Embryonic facial prominence (tissue), 1 donor: ENCODE measurements around the gene STK36.

Experiments used
- DNase-seq: peaks from one replicate; pipeline ENCODE4 v3.0.0-alpha.2; 2016; ENCODE audit errors: extremely low spot score

Gene STK36

GRCh38 chr2:218659988-218660358, 11.9 kb upstream of the STK36 start:
- no peak for DNase-seq

DNA sequence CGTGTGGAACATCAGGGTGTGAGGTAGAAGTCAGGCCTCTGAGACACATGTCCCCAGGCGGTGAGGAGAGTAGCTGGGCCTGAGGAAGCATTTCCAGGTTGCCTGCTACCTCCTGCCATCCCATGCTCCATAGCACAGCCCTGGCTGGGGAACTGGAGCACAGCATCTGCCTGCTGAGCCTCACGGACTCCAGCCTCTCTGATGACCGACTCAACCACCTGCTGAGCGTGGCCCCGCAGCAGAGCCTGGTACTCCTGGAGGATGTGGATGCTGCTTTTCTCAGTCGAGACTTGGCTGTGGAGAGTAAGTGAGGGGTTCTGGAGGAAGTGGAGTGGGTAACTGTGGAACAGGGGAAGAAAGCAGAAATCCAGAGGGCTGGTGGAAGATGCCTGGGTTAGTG, 9.5 kb upstream of the STK36 start:
- no peak for DNase-seq

GRCh38 chr2:218662827-218663226, 9.1 kb upstream of the STK36 start:
- DNase-seq = no peak

DNA sequence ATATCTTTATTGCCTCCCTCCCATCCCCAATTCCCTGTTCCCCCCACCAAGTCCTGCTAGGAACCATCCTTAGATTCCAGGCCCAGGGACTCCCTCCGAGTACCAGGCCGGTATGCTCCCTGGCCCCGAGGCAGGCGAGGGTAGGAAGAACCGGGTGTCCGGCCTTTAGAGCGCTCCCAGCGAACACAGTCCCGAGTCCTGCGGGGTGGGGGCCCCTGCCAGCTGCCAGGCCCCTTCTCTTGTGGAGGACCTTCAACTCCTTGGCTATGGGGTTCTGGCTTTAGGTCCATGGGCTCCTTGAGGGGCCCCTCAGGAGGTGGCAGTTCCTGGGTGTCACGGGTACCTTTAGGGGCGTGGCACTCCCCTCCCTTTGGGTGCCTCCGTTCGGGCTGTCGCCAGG, 8.0 kb upstream of the STK36 start:
- DNase-seq = no peak

- DNase-seq = no peak
Observed at GRCh38 chr2:218664653-218665052, 7.2 kb upstream of the STK36 start.

GRCh38 chr2:218671097-218671653, 711 bp upstream of the STK36 start:
- DNase-seq = no peak

GRCh38 chr2:218679119-218679518, 7.2 kb downstream of the STK36 start:
- no peak for DNase-seq

- no peak for DNase-seq
Observed at GRCh38 chr2:218680061-218680460, 8.2 kb downstream of the STK36 start.

- peak; percentile 52 for DNase-seq
Observed at GRCh38 chr2:218687400-218688060, 15.6 kb downstream of the STK36 start.

DNA sequence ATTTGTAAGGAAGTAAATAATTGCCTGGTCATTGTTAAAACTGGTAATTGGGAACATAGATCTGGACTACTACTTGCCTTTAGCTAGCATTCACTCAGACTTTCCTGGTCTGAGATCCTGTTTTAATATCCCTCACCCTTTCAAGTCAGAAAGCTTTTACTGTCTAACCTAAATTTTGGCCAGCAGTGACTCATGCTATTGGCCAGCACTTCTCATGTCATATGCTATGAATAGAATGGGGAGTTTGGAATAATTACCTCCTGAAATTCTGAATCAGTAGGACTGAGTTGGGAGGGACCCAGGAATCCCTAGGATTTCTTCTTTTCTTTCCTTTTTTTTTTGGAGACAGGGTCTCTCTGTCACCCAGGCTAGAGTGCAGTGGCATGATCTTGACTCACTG, 19.3 kb downstream of the STK36 start:
- no peak for DNase-seq

GRCh38 chr2:218694405-218695145, 22.7 kb downstream of the STK36 start:
- no peak for DNase-seq

- no peak for DNase-seq
Observed at GRCh38 chr2:218698885-218699284, 27.0 kb downstream of the STK36 start.

DNA sequence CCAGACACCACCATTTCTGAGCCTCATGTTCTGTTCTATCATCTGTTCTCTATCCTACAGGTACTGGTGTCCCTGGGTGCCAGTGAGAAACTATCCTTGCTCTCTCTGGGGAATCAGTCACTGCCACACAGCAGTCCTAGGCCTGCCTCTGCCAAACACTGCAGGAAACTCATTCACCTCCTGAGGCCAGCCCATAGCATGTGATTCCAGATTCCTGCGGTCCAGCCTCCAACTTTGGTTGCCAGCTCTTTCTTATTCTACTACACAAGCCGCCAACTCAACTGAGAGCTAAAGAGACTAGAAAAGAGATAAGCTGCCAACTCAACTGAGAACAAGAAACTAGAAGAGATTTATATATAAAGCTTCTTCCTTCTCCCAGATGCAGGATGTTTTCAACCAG, 29.9 kb downstream of the STK36 start:
- no peak for DNase-seq

DNA sequence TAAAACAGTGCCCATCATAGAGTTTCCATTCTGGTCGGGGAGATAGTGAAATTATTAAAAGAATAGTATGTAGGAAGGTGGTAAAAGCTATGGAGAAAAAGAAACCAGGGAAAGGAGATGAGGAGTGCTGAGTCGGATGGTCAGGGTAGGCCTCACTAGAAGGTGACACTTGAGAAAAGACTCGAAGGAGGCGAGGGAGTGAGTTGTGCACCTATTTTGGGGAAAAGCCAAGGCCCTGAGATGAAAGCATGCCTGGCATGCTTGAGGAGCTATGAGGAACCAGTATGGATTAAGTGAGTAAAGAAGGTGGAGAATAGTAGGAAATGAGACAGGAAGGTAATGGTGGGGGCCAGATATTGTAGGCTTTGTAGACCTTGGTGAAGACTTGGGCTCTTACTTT, 31.5 kb downstream of the STK36 start:
- no peak for DNase-seq

- no peak for DNase-seq
Observed at GRCh38 chr2:218708086-218708485, 36.2 kb downstream of the STK36 start.

DNA sequence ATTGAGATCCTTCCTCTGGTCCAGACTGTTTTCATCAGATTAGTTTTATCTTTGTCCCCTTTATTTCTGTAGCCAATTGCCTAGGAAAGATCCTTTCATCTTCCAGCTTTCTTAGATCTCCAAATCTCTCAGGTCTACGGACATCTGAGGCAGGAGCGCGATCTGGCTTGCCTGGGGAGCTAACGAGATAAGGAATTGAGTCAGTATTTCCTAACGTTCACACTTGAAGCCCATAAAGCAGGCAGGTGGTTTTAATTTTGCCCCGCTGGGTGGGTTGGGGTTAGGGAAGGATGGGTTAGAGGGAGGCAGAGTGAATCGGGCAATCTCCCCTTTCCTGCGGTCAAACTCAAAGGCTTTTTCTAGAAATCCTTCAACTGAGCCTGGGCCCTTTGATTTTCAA, 38.0 kb downstream of the STK36 start:
- no peak for DNase-seq

DNA sequence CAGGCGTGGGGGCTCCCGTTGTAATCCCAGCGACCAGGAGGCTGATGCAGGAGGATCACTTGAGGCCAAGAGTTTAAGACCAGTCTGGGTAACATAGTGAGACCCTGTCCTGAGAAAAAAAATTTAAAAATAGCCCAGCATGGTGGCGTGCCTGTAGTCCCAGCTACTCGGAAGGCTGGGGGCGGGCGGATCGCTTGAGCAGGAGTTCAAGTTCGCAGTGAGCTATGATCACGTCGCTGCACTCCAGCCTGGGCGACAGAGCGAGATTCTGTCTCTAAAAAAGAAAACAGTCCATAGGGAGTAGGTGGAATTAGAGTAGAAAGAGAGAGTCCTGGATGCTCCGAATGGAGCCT, 38.4 kb downstream of the STK36 start:
- DNase-seq = no peak

DNA sequence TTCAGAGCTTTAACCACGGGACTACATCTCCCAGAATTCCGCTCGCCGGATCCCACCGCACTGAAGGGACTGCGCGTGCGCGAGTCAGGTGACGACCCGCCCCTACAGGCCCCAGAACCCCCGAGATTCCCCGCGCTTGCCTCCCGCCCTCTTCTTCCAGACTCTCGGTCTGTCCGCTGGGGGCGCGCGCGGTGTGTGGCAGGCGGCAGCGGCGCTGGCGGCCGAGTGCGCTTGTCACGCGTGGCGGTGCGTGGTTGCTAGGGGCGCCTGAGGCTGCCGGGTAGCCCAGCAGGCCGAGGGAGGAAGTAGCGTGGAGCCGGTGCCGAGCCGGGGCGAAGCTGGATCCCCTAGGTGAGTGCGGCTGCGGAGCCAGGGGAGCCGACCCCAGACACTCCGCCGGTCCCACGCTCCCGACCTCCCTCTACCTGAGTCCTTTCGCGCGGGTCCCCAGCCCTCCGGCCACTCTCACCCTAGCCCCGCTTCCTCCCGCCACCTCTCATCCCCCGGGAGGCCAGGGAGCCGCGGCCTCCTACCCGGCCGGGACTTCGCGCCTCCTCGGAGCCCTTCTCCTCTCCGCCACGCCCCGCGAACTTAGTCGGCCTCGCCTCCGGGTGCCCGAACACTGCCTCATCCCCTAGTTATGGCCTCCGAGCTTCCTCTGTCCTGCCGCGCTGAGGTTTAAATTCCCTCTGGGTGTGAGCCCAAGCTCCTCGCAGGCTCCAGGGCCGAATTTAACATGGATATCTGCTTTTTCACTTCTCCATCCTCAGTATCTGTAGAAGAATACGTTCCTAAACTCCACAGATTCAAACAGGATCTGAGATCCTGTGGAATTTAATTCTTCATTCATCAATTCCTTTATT, 39.0 kb downstream of the STK36 start, which contains the start of gene TTLL4:
Gene TTLL4, plus strand, starts transcription at position 149 of the 863 bp plus-strand sequence. CDS start 26,842 bp downstream, outside the sequence.
- peak; percentile 92 for DNase-seq

DNA sequence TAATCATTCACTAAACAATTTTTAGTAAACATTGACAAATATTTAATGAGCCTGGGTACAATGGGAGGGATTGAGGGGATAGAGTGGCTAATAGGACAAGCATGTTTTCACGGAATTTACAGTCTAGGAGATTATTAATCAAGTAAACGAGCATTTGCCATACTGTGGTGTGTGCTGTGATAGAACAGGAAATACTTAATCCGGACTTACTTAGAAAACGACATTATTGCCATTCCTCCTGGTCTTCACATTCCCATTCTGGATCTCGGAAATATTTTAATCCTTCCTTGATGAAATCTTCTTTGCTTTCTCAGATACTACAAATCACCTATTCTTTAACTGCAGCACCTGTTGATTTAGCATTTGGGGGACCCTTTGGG, 39.7 kb downstream of the STK36 start:
- no peak for DNase-seq

DNA sequence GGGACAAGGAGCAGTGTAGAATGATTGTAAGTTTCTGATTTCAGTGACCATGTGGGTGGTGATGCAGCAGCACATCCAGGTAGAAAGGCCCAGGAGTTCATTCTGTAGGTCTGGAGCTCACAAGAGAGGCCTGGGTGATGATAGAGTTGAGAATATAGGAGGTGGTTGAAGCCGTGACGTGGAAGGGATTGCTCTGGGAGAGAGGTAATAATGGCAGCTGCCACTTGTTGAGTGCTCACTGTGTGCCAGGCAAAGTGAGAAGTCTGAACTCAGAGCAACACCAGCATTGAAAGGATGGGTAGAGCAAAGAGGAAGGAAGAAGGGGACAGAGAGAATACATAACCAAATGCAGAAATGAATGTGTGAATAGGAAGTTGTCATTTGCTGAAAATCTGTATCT, 42.0 kb downstream of the STK36 start:
- DNase-seq = no peak

- no peak for DNase-seq
Observed at GRCh38 chr2:218716070-218716469, 44.2 kb downstream of the STK36 start.

- no peak for DNase-seq
Observed at GRCh38 chr2:218717262-218717661, 45.4 kb downstream of the STK36 start.
